CD8-positive, alpha-beta memory T cell (primary cell): Measurements from ENCODE around the gene PPFIBP1. TPM values are rescaled to one million over a fixed set of nuclear protein-coding genes. Genes with fewer than 3 reads are reported as not detected.
"Not testable (repeated sequence)": the region's sequence is repeated elsewhere in the genome, so short reads cannot be mapped to it uniquely, and the experiment has no call there.

Experiments used
- CTCF ChIA-PET: fragments of 350-600 bp; sonication (Branson Sonifier 250); formaldehyde crosslinking; loops from one replicate; lab custom pipeline; 2021; ENCODE audit warnings: antibody characterized with exemption; lab: Charles Lee
- POLR2A ChIA-PET: fragments of 350-600 bp; sonication (Branson Sonifier 250); formaldehyde crosslinking; loops from one replicate; lab custom pipeline; 2021; ENCODE audit warnings: antibody characterized with exemption; lab: Charles Lee
- DNase-seq, 5 donors: peaks; one replicate each; pipeline versions ENCODE4 v3.0.0 to v3.0.0-alpha.2; 2020 to 2022; ENCODE audit warnings: mixed read lengths in 1 of 5
- H3K27ac ChIP-seq: one replicate; pipeline ENCODE4 v1.7.0; 2013; ENCODE audit warnings: low read depth, mild to moderate bottlenecking, low read length, moderate library complexity
- H3K27me3 ChIP-seq: 2 replicates; pipeline ENCODE4 v1.7.0; 2013; ENCODE audit warnings: low read length, mild to moderate bottlenecking; ENCODE audit not compliant: insufficient read depth, poor library complexity, severe bottlenecking
- H3K36me3 ChIP-seq: 2 replicates; pipeline ENCODE4 v1.7.0; 2013; ENCODE audit warnings: mild to moderate bottlenecking, low read length, moderate library complexity; ENCODE audit not compliant: insufficient read depth
- H3K4me1 ChIP-seq: 2 replicates; pipeline ENCODE4 v1.7.0; 2013; ENCODE audit warnings: mild to moderate bottlenecking, low read length, moderate library complexity; ENCODE audit not compliant: insufficient read depth
- H3K4me3 ChIP-seq: 2 replicates; pipeline ENCODE4 v1.7.0; 2013; ENCODE audit warnings: mild to moderate bottlenecking, low read length
- H3K9me3 ChIP-seq: 2 replicates; pipeline ENCODE4 v1.7.0; 2013; ENCODE audit warnings: mild to moderate bottlenecking, low read length
- H3K27ac Mint-ChIP-seq, 8 donors: one replicate each; pipeline ENCODE4 v1.8.0; 2020 to 2021; ENCODE audit warnings: mixed read lengths in 8 of 8, mild to moderate bottlenecking in 6 of 8, inconsistent platforms in 3 of 8, moderate library complexity in 3 of 8
- H3K27me3 Mint-ChIP-seq, 2 donors: one replicate each; pipeline ENCODE4 v1.8.0; 2020 to 2021; ENCODE audit warnings: mixed read lengths in 2 of 2, mild to moderate bottlenecking in 1 of 2, moderate library complexity in 1 of 2
- H3K36me3 Mint-ChIP-seq, 3 donors: one replicate each; pipeline ENCODE4 v1.8.0; 2020 to 2021; ENCODE audit warnings: mixed read lengths in 3 of 3, inconsistent platforms in 1 of 3, mild to moderate bottlenecking in 1 of 3
- H3K4me1 Mint-ChIP-seq, 3 donors: one replicate each; pipeline ENCODE4 v1.8.0; 2020 to 2021; ENCODE audit warnings: mixed read lengths in 3 of 3, inconsistent platforms in 1 of 3, mild to moderate bottlenecking in 1 of 3
- H3K4me3 Mint-ChIP-seq, 7 donors: one replicate each; pipeline ENCODE4 v1.8.0; 2020 to 2021; ENCODE audit warnings: mixed read lengths in 7 of 7, mild to moderate bottlenecking in 6 of 7, moderate library complexity in 4 of 7, inconsistent platforms in 2 of 7
- H3K9me3 Mint-ChIP-seq, 5 donors: one replicate each; pipeline ENCODE4 v1.8.0; 2020 to 2022; ENCODE audit warnings: mixed read lengths in 5 of 5, mild to moderate bottlenecking in 3 of 5, moderate library complexity in 2 of 5, inconsistent platforms in 1 of 5
- polyA plus RNA-seq: library from polyadenylated mRNA; unstranded; fragments of 300-500 nt; fragmentation: Illumina TruSeq; gene quantifications from one replicate; pipeline ENCODE4 v1.2.3, GENCODE V29; 2021
- total RNA-seq, 2 experiments: library from RNA; stranded (reverse); gene quantifications; one replicate each; pipeline ENCODE4 v1.2.3, GENCODE V29; 2021

The PPFIBP1 gene
- total and polyA plus RNA-seq, 3 experiments from 2014 or later, result 1.2 to 10.7 (median 6.2) TPM

DNA sequence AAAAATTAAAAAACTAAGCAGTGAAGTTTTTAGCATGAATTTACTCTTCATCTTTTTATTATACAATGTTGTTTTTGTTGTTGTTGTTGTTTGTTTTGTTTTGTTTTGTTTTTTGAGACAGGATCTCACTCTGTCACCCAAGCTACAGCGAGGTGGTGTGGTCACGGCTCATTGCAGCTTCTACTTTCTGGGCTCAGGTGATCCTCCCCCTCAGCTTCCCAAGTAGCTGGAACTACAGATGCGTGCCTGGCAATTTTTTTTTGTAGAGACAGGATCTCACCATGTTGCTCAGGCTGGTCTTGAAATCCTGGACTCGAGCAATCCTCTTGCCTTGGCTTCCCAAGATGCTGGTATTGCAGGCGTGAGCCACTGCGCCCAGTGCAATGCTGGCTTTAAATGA is 11.3 kb downstream of the PPFIBP1 start:
- Mint-ChIP-seq H3K9me3 (no peaks in the 10 kb centered on the region), H3K27me3 (peaks cover 0 to 5% of the 10 kb centered on the region in 2 donors), H3K36me3 (no peaks in the 10 kb centered on the region), H3K4me1 (peaks cover 16 to 24% (median 18%) of the 10 kb centered on the region in 3 donors), H3K4me3 (no peak overlapping the region), H3K27ac (no peak overlapping the region)
- Histone ChIP-seq H3K4me1 (peaks cover 20% of the 10 kb centered on the region), H3K27me3 (no peaks in the 10 kb centered on the region), H3K9me3 (no peaks in the 10 kb centered on the region), H3K36me3 (no peaks in the 10 kb centered on the region), H3K27ac (no peak overlapping the region), H3K4me3 (no peak overlapping the region)
- ChIA-PET CTCF (no interaction called here), POLR2A (no interaction called here)
- no peak for DNase-seq

GRCh38 chr12:27537855-27538675 is 14.1 kb downstream of the PPFIBP1 start:
- H3K4me3 ChIP-seq, result no peak overlapping the region
- H3K4me1 ChIP-seq, result peaks cover 20% of the 10 kb centered on the region
- H3K4me3 Mint-ChIP-seq, result no peak overlapping the region
- ChIA-PET POLR2A (no interaction called here), CTCF (no interaction called here)
- DNase-seq, result no peak
- H3K36me3 ChIP-seq, result no peaks in the 10 kb centered on the region
- H3K9me3 Mint-ChIP-seq, result peaks cover 0 to 5% (median 0%) of the 10 kb centered on the region in 5 donors
- peaks cover 16 to 24% (median 18%) of the 10 kb centered on the region in 3 donors for H3K4me1 Mint-ChIP-seq
- H3K27me3 Mint-ChIP-seq, result peaks cover 3 to 11% of the 10 kb centered on the region in 2 donors
- H3K27ac ChIP-seq, result no peak overlapping the region
- no peaks in the 10 kb centered on the region for H3K9me3 ChIP-seq
- H3K27ac Mint-ChIP-seq, result no peak overlapping the region
- peaks cover 0 to 3% (median 0%) of the 10 kb centered on the region in 3 donors for H3K36me3 Mint-ChIP-seq
- no peaks in the 10 kb centered on the region for H3K27me3 ChIP-seq

- no peaks in the 10 kb centered on the region for H3K27me3 ChIP-seq
- Mint-ChIP-seq H3K9me3 (peaks cover 0 to 5% (median 0%) of the 10 kb centered on the region in 5 donors), H3K4me3 (no peak overlapping the region), H3K4me1 (peaks cover 8 to 15% (median 11%) of the 10 kb centered on the region in 3 donors), H3K36me3 (peaks cover 0 to 4% (median 0%) of the 10 kb centered on the region in 3 donors), H3K27ac (no peak overlapping the region), H3K27me3 (peaks cover 6 to 18% of the 10 kb centered on the region in 2 donors)
- H3K4me1 ChIP-seq, result peaks cover 12% of the 10 kb centered on the region
- ChIA-PET CTCF (no interaction called here), POLR2A (no interaction called here)
- no peak overlapping the region for H3K4me3 ChIP-seq
- no peak overlapping the region for H3K27ac ChIP-seq
- no peaks in the 10 kb centered on the region for H3K36me3 ChIP-seq
- DNase-seq, result no peak
- no peaks in the 10 kb centered on the region for H3K9me3 ChIP-seq
Observed at GRCh38 chr12:27539191-27539631, 15.2 kb downstream of the PPFIBP1 start.

- Mint-ChIP-seq H3K27ac (no peak overlapping the region), H3K4me3 (no peak overlapping the region), H3K4me1 (peaks cover 0 to 7% (median 0%) of the 10 kb centered on the region in 3 donors), H3K27me3 (peaks cover 4 to 27% of the 10 kb centered on the region in 2 donors), H3K9me3 (peaks cover 0 to 5% (median 0%) of the 10 kb centered on the region in 5 donors), H3K36me3 (peaks cover 0 to 9% (median 0%) of the 10 kb centered on the region in 3 donors)
- Histone ChIP-seq H3K27ac (no peak overlapping the region), H3K4me1 (no peaks in the 10 kb centered on the region), H3K9me3 (no peaks in the 10 kb centered on the region), H3K36me3 (no peaks in the 10 kb centered on the region), H3K4me3 (no peak overlapping the region), H3K27me3 (no peaks in the 10 kb centered on the region)
- CTCF ChIA-PET, result interaction anchor here (1.2 kb wide), 1 partner anchor 106 kb away, joined by 3 read pairs; no protein-coding TSS in a partner anchor
- DNase-seq, result no peak
- POLR2A ChIA-PET, result no interaction called here
Observed at GRCh38 chr12:27541031-27541719, 17.2 kb downstream of the PPFIBP1 start.

- ChIA-PET POLR2A (no interaction called here), CTCF (interaction anchor here (1.2 kb wide), 1 partner anchor 108 kb away, joined by 3 read pairs; no protein-coding TSS in a partner anchor)
- Histone ChIP-seq H3K36me3 (no peaks in the 10 kb centered on the region), H3K4me3 (no peak overlapping the region), H3K27ac (no peak overlapping the region), H3K9me3 (no peaks in the 10 kb centered on the region), H3K27me3 (no peaks in the 10 kb centered on the region), H3K4me1 (no peaks in the 10 kb centered on the region)
- H3K27me3 Mint-ChIP-seq, result peaks cover 5 to 31% of the 10 kb centered on the region in 2 donors
- H3K4me3 Mint-ChIP-seq, result no peak overlapping the region
- H3K36me3 Mint-ChIP-seq, result peaks cover 0 to 9% (median 0%) of the 10 kb centered on the region in 3 donors
- H3K4me1 Mint-ChIP-seq, result peaks cover 0 to 7% (median 0%) of the 10 kb centered on the region in 3 donors
- DNase-seq, result no peak
- no peak overlapping the region for H3K27ac Mint-ChIP-seq
- peaks cover 0 to 5% (median 0%) of the 10 kb centered on the region in 5 donors for H3K9me3 Mint-ChIP-seq
Observed at GRCh38 chr12:27542628-27543027, 18.6 kb downstream of the PPFIBP1 start.

GRCh38 chr12:27544858-27545257 is 20.9 kb downstream of the PPFIBP1 start:
- POLR2A ChIA-PET, H3K4me1 Mint-ChIP-seq, H3K4me1 ChIP-seq: not testable (repeated sequence)

GRCh38 chr12:27545665-27546064 is 21.7 kb downstream of the PPFIBP1 start:
- Histone ChIP-seq H3K27me3 (no peaks in the 10 kb centered on the region), H3K36me3 (no peaks in the 10 kb centered on the region), H3K4me1 (no peaks in the 10 kb centered on the region), H3K27ac (no peak overlapping the region), H3K9me3 (no peaks in the 10 kb centered on the region), H3K4me3 (no peak overlapping the region)
- Mint-ChIP-seq H3K27ac (no peak overlapping the region), H3K36me3 (peaks cover 0 to 9% (median 0%) of the 10 kb centered on the region in 3 donors), H3K27me3 (peaks cover 7 to 35% of the 10 kb centered on the region in 2 donors), H3K9me3 (peaks cover 0 to 5% (median 0%) of the 10 kb centered on the region in 5 donors), H3K4me3 (no peak overlapping the region), H3K4me1 (peaks cover 0 to 7% (median 0%) of the 10 kb centered on the region in 3 donors)
- DNase-seq, result no peak
- CTCF ChIA-PET, result no interaction called here
- POLR2A ChIA-PET, result no interaction called here

More at GRCh38 chr12:27544858-27545257, 20.9 kb downstream of the PPFIBP1 start:
- H3K4me3 ChIP-seq, H3K27ac ChIP-seq, CTCF ChIA-PET, H3K4me3 Mint-ChIP-seq, H3K9me3 Mint-ChIP-seq, DNase-seq, H3K9me3 ChIP-seq, H3K36me3 ChIP-seq, H3K27me3 ChIP-seq, H3K36me3 Mint-ChIP-seq: not testable (repeated sequence)
- Mint-ChIP-seq H3K27me3 (peaks cover 7 to 35% of the 10 kb centered on the region in 2 donors), H3K27ac (peak overlapping the region in 1 of 8 donors; percentile 48)
